Hematopoietic multipotent progenitor cell treated with erythropoietin and hydrocortisone succinate and interleukin-3 and kit ligand, for 8 days (in vitro differentiated cells): ENCODE data around the gene LOXL3.
"Not testable (repeated sequence)": the region's sequence is repeated elsewhere in the genome, so short reads cannot be mapped to it uniquely, and the experiment has no call there.

Source experiments
- DNase-seq: peaks from one replicate; pipeline ENCODE4 v3.0.0-alpha.2; 2015

LOXL3 gene

GRCh38 chr2:74573747-74574562 lies 20.2 kb upstream of the LOXL3 start:
- peak; percentile 87 for DNase-seq

GRCh38 chr2:74572178-74572925 lies 18.6 kb upstream of the LOXL3 start:
- no peak for DNase-seq

- DNase-seq = no peak
These were observed 17.3 kb upstream of the LOXL3 start for GRCh38 chr2:74571058-74571457.

GRCh38 chr2:74569686-74570085 lies 15.9 kb upstream of the LOXL3 start:
- DNase-seq = no peak

GRCh38 chr2:74567881-74568280 lies 14.1 kb upstream of the LOXL3 start:
- DNase-seq = no peak

- no peak for DNase-seq
These were observed 13.0 kb upstream of the LOXL3 start for GRCh38 chr2:74566754-74567085.

GRCh38 chr2:74566076-74566753 lies 12.5 kb upstream of the LOXL3 start:
- no peak for DNase-seq

- DNase-seq = no peak
These were observed 10.5 kb upstream of the LOXL3 start for GRCh38 chr2:74564222-74564621.

GRCh38 chr2:74562126-74562775 lies 8.5 kb upstream of the LOXL3 start:
- no peak for DNase-seq

- DNase-seq = not testable (repeated sequence)
These were observed 7.3 kb upstream of the LOXL3 start for GRCh38 chr2:74561022-74561421.

GRCh38 chr2:74560591-74560990 lies 6.8 kb upstream of the LOXL3 start:
- DNase-seq = no peak

GRCh38 chr2:74559912-74560311 lies 6.2 kb upstream of the LOXL3 start:
- no peak for DNase-seq

GRCh38 chr2:74558284-74559230 lies 4.8 kb upstream of the LOXL3 start:
- DNase-seq = no peak

- no peak for DNase-seq
These were observed 3.2 kb upstream of the LOXL3 start for GRCh38 chr2:74556831-74557370.

- no peak for DNase-seq
These were observed 2.4 kb upstream of the LOXL3 start for GRCh38 chr2:74556159-74556558.

- DNase-seq = no peak
These were observed 1.9 kb upstream of the LOXL3 start for GRCh38 chr2:74555610-74556103.

GRCh38 chr2:74554820-74555531 lies 1.2 kb upstream of the LOXL3 start:
- peak; percentile 50 for DNase-seq

- no peak for DNase-seq
These were observed 579 bp downstream of the LOXL3 start for GRCh38 chr2:74552914-74553811.

GRCh38 chr2:74551942-74552913 lies 1.5 kb downstream of the LOXL3 start:
- DNase-seq = no peak
